RWPE1 (cell line): ENCODE results near the gene TPRG1L.

Experiments
- CTCF ChIA-PET: fragments of 350-600 bp; sonication (Branson Sonifier 250); formaldehyde crosslinking; extraction: SDS; loops from one replicate; lab custom pipeline; 2021; lab: Yijun Ruan, JAX
- POLR2A ChIA-PET: fragments of 400-600 bp; formaldehyde crosslinking; extraction: SDS; loops from one replicate; lab custom pipeline; 2020; ENCODE audit warnings: antibody characterized with exemption; ENCODE audit not compliant: low non-redundant PET; lab: Yijun Ruan, JAX
- DNase-seq: peaks from one replicate; pipeline ENCODE4 v3.0.0; 2012; ENCODE audit warnings: low spot score
- H3K27ac ChIP-seq: fragments of 450-650 bp; 2 replicates; pipeline ENCODE4 v1.5.1; 2017
- TF ChIP-seq, protein P1 (sequence below): fragments of 450-650 bp; conservative IDR thresholded peaks from 2 replicates; pipeline ENCODE4 v1.5.1; 2017; ENCODE audit warnings: low read depth, mild to moderate bottlenecking

Gene TPRG1L

DNA sequence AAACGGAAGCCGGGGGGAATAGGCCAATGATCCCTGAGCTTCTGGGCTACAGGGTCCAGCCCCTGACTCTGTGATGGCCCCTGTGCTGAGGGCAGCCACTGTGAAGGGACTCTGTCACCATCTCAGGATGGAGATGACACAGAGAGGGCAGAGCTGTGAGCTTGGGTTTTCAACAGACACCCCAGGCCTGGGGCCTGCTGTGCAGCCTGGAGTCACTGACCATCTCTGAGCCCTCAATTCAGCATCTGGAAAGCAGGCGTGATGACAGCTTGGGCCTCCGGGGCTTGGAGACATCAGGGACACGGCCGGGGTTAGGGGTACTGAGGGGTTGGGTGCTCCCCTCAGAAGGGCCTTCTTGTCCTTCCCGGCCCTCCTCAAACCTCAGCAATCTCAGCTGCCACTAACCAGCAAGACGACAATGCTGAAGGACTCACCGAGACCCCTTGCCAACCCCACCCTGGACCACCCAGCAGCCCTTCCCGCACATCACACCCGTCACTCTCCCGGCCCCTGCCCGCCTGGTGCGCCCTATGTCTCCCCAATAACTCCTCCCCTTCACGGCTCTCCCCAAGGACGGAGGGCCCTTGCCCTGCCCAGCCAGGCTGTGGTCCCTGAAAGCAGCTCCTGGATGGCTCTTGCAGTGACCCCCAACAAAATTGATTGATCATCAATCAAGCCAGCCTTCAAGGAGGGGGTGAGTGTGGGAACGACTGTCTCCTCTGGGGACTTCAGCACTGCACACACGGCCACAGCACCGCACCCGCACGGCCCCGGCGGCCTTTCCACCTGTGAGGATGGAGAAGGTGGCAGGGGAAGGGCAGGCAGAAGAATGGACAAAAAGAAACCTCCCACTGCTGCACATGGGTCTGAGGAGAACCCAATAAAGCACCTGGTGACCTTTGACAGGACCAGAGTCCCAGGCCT lies 17.8 kb upstream of the TPRG1L start:
- POLR2A ChIA-PET: no interaction called here
- H3K27ac ChIP-seq: no peak overlapping the region
- TF ChIP-seq, protein P1, sequence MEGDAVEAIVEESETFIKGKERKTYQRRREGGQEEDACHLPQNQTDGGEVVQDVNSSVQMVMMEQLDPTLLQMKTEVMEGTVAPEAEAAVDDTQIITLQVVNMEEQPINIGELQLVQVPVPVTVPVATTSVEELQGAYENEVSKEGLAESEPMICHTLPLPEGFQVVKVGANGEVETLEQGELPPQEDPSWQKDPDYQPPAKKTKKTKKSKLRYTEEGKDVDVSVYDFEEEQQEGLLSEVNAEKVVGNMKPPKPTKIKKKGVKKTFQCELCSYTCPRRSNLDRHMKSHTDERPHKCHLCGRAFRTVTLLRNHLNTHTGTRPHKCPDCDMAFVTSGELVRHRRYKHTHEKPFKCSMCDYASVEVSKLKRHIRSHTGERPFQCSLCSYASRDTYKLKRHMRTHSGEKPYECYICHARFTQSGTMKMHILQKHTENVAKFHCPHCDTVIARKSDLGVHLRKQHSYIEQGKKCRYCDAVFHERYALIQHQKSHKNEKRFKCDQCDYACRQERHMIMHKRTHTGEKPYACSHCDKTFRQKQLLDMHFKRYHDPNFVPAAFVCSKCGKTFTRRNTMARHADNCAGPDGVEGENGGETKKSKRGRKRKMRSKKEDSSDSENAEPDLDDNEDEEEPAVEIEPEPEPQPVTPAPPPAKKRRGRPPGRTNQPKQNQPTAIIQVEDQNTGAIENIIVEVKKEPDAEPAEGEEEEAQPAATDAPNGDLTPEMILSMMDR: no peak
- no peak for DNase-seq
- CTCF ChIA-PET: interaction anchor here (0.6 to 0.7 kb wide), 4 partner anchors 51 to 820 kb away, joined by 3 to 5 read pairs (median 4); no protein-coding TSS in a partner anchor

DNA sequence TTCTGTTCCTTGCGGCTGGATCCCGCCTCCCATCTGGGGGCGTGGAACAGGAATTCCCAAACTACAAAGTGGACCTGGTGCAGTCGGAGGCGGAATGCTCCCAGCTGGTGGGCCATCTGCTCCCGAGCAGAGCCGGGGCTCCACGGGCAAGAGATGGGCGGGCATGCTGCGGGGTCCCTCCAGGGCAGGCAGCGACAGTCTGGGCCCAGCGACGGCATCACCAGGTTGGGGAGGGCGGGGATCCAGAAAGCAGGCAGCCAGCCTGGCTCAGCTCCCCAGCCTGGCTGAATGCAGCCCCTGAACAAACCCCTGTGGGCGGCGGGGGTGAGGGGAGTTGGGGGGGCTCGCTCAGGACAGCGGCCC lies 17.1 kb upstream of the TPRG1L start:
- no peak for DNase-seq
- ChIA-PET CTCF (interaction anchor here (1.1 kb wide), 1 partner anchor 115 kb away, joined by 3 read pairs; no protein-coding TSS in a partner anchor), POLR2A (no interaction called here)
- no peak overlapping the region for H3K27ac ChIP-seq
- TF ChIP-seq, protein P1: no peak

DNA sequence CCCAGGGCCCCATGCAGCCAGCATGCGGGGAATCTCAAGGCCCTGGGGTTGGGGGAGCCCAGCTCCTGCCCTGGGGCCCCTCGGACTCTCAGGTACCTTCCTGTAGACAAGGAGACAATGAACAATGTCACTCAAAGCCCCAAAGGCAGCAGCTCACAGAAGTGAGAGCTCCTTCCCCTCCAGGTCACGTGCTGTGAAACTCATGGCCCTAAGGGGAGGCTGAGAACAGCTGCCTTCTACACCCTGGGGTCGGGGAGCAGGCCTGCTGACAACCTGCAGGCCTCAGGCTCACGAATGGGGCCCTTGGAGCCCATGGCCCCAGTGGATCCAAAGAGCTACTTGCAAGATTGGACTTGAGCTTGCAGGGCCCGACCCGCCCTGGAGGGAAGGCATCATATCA lies 16.7 kb upstream of the TPRG1L start:
- TF ChIP-seq, protein P1: no peak
- no peak overlapping the region for H3K27ac ChIP-seq
- CTCF ChIA-PET: interaction anchor here (0.6 to 1.1 kb wide), 2 partner anchors 8 to 116 kb away, joined by 3 read pairs; no protein-coding TSS in a partner anchor
- no peak for DNase-seq
- POLR2A ChIA-PET: no interaction called here

DNA sequence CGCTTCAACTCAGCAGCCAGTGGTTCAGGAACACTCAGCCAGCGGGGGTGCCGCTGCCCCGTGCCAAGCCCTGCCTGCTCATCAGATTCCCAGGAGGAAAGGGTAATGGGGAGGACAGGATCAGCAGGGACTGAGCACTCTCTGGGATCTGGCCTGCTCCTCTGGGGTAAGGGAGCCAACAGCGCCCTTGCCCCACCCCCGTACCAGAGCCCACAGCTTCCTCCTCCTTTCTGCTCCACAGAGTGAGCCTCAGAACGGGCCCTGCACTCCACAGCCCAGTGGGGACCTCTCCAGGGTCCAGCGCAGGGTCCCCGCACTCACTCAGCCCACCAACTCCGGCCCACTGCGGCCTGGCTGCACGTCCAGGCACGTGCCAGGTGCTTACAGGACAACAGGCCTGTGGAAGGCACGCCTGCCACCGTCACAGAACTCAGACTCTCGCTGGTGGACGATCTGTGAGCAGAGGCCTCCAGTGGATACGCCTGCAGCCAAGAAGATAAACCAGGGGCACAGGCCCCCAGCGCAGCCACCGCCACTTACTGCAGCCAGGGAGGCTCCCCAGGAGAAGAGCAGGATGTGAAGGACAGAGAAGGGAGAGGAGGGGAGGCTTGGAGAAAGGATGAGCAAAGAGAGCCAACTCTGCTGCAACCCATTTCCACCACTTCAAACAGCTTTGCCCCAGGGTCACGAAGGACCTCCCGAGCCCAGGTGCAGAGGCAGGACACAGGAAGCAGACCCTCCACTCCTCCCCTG lies 15.6 kb upstream of the TPRG1L start:
- H3K27ac ChIP-seq: no peak overlapping the region
- ChIA-PET CTCF (interaction anchor here (1.0 to 1.2 kb wide), 2 partner anchors 10 to 118 kb away, joined by 3 to 4 read pairs; no protein-coding TSS in a partner anchor), POLR2A (no interaction called here)
- no peak for DNase-seq
- TF ChIP-seq, protein P1: no peak

DNA sequence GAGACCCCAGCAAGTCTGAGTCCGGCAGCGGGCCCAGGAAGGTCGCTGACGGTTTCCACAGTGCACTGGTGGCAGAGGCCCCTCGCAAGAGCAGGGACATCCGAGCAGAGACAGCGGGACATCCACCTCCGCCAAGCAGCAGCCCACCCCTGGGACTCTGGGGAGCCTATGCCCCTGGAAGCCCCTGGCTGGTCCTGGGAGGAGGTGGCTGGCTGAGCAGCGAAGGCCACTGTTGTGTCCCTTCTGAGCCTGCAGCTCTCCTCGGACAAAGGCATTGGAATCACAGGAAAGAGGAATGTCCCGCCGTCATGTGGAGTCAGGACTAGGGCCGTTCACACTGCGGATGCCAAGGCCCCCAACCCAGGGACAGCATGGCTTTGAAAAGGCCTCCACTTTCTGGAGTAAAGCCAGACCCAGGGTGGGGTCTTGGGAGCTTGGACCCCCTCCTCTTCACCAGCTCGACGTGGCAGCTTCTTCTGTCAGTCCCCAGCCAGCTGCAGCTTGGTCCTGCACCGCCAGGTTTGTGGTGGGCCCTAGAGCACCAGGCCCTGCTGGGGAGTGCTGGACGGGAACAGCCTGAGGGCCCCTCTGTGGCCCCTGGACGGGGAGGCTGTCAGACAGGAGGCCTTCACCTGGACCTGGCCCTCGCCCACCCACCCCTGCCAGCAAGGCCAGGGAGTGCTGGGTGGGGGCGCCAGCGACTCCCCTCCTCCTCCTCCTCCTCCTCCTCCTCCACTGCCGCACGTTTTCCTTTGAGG lies 14.9 kb upstream of the TPRG1L start:
- TF ChIP-seq, protein P1: no peak
- no peak for DNase-seq
- ChIA-PET CTCF (interaction anchor here (1.0 to 1.2 kb wide), 2 partner anchors 9 to 119 kb away, joined by 3 to 4 read pairs; no protein-coding TSS in a partner anchor), POLR2A (no interaction called here)
- no peak overlapping the region for H3K27ac ChIP-seq
